Stimulated activated CD8-positive, alpha-beta memory T cell treated with anti-CD3 and anti-CD28 coated beads, Interleukin-4, amount 100 ng/mL, for 4 hours (primary cell): ENCODE measurements around the gene MESD.
A peak's percentile ranks its signal among the peaks of the same experiment; 100 is the strongest.

Experiments used
- DNase-seq, 2 donors: peaks; one replicate each; pipeline ENCODE4 v3.0.0-alpha.2; 2020; ENCODE audit warnings: low read depth in 2 of 2, low spot score in 1 of 2

The MESD gene

DNA sequence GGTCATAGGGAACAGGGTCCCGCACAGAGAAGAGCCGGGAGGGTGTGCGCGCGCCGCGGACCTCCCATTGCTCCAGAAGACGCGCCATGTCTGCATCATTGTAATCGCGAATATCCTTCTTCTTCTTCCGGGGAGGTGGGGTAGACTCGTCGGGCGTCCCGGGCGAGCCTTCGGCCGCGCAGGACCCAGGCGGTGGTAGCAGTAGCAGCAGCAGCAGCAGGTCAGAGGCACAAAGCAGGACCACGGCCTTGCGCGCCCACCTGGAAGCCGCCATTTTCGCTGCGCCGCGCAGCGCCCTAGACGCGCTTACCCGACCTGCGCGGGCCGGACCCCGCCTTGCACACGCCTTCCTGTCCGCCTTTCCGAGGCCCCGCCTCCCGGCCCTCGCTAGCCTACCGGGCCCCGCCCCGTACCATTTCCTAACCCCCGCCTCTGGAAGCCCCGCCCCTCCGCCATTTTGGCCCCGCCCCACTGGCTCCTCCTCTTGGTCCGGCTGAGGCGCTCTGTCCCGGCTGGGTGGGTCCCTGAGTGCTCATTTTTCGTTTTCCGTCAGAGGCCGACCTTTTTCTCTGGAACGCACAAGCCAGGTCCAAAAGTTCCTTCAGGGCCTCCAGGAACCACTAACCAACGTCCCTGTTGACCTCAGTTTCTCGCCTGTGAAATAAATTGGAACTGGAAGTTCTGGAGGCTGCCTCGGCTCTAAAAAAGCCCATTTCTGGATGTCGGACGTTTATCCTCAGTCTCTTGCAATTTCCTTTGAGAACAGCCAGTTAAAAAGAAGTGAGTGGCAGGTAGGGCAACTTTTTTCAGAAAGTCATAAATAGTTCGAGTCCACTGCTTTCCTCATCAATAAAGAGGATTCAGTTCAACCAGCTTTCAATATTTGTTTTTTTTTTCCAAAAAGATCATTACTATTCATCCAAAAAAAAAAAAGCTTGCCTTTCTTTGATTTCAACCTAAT lies at the start of gene MESD:
Gene MESD (minus strand): TSS at position 302 of the 961 bp plus-strand sequence. CDS start 28 bp downstream, at position 274.
- peak; percentile 94 to 97 for DNase-seq

DNA sequence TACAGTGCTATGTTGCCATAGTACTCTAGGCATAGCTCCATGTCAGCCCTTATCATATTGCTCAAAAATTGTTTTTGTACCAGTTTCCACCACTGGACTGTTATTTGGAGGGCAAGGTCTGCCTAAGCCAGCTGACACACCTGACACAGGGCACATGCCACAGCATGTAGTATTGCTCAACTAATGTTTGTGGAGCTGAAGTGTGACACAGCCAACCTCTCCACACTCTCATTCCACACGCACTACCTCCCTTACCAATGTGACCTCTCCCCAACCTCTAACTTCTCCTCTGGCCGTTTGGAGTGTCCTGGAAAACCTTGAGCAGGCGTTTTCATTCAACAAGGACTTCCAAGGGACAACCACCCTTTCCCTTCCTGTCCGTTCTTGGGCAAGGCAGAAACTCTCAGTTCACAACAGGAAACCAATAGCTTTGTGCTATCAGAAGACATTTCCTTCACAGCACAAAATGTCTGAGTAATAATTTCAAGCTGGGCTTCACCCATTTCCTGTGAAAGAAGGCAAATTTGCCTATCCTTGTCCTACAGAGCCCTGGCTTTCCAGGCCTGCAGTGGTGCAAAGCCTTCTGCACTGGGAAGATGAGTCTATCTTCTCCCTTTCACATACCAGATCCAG lies 49.5 kb upstream of the MESD start:
- DNase-seq: no peak

DNA sequence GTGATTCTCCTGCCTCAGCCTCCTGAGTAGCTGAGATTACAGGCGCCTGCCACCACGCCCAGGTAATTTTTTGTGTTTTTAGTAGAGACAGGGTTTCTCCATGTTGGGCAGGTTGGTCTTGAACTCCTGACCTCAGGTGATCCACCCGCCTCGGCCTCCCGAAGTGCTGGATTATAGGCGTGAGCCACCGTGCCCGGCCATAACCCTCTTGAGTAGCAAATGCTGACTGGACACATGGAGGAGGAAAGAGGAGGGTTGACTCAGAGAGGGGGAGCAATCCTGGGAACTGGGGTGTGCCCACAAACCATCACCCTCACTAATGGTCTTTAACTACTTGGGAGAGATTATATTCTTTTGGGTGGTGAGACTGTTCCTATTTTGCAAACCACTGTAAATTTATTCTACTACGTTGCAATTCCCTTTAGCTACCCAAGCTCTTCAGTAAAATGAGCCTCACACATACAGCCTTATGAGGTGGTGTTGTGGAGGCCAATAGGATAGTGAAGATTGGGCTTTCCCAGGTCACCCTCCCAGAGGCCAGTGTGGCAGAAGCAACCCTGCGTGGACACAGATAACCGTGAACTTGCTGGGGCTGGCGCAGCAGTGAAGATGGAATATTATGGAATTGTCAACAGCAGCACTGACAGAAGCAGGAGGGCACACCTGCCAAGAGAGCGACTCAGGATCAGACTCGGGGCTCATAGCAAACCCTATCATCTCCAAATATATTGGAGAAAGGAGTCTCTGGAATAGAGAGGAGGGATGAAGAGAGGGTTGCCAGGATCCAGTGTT lies 48.5 kb upstream of the MESD start:
- DNase-seq: no peak

DNA sequence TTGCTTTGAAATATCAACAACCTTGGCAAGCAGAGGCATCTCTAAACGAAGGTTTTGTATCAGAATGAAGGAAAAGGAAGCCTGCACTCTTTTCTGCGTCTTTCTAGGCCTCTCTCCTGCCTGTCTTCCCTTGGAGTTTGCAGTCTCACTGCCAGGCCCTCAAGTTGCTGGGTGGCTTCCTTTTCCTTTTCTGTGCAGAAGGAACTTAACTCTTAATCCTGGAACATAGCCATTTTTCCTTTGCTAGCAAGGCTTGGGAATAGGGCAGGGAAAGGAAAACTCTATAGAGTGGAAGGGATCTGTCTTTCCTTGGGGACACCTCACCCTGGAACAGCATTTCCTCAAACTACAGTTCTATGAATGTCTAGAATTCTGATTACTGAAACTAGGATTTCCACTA lies 43.9 kb upstream of the MESD start:
- DNase-seq: no peak

- DNase-seq: no peak
Observed at GRCh38 chr15:81032818-81033217, 43.2 kb upstream of the MESD start.

- DNase-seq: no peak
Observed at GRCh38 chr15:81032355-81032754, 42.7 kb upstream of the MESD start.

DNA sequence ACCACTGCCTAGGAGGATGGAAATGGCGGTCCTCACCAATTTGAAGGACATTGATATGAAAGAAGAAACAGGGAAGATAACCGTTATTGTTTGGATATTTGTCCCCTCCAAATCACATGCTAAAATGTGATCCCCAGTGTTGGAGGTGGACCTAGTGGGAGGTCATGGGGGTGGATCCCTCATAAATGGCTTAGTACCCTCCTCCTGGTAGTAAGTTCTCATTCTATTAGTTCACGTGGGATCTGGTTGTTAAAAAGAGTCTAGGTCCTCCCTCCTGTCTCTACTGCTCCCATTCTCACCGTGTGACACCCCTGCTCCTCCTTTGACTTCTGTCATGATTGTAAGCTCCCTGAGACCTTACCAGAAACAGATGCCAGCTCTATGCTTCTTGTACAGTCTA lies 41.6 kb upstream of the MESD start:
- DNase-seq: no peak

DNA sequence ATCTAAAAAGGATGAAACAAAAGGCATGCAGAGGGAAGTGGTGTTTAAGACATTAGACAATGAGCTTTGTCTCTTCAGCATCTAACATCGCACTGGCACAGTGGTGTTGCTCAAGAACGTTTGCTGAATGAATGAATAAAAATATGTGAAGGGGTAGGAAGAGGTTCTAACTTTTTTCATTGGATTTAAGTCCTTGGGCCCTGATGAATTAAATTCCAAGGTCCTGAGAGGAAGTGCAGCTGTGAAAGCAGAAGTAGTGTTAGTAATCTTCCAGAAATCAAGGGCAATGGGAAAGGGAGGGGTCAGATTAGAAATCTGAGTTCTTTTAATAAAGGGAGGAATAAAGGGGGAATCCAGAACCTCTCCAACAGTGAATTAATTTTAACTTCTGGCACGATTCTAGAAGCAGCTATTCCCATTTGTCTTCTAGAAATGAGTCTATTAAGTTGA lies 40.7 kb upstream of the MESD start:
- DNase-seq: no peak

DNA sequence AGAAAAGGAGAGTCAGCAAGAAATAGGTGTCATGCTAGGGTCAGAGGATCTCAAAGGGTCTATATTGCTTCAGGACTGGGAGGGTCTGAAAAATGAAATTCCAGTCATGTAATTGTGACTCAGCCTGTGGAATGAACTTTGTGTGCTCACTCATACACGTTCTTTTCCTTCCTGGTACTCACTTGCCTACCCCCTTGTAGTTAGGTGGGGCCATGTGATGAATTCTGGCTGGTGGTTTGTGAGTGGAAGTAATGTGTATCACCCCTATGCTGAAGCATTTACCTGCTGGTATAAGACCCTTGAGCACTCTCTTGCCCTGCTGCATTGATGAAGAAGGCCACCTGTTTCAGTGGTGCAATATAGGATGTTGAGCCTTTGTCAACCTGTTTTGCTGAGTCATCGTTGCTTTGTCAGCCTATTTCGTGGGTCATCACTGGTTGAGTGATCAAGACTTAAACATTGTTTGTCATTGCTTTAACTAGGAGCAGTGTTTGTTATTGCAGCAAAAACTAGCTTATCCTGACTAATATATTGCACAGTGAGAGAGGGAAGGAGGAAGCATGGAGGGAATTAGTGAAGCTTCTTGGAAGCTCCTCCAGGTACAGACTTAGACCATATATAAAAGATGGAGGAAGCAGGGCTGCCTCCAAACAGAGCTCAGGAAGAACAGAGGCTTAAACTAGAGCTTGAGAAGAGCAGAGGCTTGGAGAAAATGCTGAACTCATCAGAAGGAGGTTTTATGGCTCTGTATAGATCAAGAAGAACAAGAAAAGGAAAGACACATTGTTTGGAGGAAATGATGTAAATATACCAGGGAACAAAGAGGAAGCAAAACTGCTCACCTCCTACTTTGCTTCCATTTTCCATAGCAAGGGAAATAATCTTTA lies 40.0 kb upstream of the MESD start:
- no peak for DNase-seq

DNA sequence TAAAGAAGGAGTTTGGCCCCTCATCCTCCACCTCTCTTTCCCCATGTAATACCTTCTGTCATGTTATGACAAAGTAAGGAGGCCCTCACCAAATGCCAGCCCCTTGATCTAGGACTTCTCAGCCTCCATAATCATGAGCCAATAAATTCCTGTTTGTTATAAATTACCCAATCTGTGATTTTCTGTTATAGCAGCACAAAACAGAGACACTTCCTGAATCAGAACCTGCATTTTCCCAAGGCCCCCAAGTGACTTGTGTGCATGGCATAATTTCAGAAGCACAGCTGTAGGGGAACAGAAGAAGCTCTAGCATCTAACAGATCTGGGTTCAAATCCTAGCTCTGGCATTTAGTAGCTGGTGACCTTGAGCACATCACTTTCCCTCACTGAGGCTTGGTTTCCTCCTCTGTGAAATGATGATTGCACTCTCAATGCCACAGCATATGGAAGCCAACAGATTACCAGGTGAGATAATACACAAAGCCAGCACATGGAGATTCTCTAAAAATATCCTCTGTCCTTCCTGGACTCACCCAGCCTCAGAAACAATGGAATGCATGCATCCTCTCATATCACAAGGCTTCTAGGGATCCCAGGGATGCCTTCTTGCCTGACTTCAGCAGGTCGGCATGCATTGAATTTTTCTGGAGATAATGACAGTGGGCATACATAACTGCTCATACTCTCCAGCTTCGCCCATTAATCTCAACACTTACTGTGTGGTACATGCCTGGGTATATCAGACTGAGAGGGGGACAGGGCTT lies 37.4 kb upstream of the MESD start:
- DNase-seq: no peak

- DNase-seq: no peak
Observed at GRCh38 chr15:81025721-81026370, 36.2 kb upstream of the MESD start.

DNA sequence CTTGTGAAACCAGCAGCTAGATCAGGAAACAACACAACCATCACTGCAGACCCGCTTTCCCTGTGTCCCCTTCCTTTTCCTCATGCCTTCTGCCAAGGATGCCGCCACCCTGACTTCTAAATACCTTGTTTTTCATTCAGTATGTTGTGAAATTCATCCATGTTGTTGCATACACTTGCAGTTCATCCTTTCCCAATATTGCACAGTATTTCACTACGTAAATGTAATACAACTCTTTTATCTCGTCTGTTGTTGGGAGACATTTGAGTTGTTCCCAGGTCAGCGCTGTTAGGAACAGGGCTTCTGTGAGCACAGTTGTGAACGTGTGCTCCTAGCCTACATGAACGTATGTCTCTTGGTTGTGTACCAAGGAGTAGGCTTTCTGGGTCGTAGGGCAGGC lies 35.3 kb upstream of the MESD start:
- no peak for DNase-seq

DNA sequence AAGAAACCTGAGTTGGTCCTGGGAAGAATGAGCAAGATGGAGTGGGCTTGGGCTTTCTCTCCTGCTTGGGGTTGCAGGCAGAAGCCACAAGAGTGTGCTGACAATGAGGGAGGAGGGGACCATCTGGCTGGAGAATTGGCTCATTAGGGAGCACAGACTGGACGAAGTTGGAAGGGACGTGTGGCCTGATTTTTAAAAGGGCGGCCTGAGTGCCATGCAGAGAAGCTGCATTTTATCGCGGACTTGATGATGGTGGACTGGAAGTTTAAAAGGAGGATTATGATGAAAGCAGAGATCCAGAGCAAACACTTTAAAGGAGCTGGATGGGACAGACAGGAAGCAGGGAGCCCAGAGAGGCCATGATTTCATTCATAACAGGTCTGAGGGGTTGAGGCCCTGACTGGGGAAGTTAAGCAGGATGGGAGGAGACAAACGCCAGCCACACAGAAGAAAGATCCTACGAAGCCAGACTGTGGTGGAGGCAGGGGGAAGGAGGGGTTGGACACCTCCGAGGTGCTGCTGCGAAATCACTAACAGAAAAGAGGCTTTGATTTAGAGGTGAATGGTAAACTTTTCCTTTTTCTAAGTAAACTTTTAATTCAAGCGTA lies 34.8 kb upstream of the MESD start:
- no peak for DNase-seq

GRCh38 chr15:81023483-81024264 lies 34.1 kb upstream of the MESD start:
- DNase-seq: no peak

- DNase-seq: no peak
Observed at GRCh38 chr15:81021321-81021720, 31.7 kb upstream of the MESD start.

- DNase-seq: no peak
Observed at GRCh38 chr15:81018197-81018596, 28.6 kb upstream of the MESD start.

DNA sequence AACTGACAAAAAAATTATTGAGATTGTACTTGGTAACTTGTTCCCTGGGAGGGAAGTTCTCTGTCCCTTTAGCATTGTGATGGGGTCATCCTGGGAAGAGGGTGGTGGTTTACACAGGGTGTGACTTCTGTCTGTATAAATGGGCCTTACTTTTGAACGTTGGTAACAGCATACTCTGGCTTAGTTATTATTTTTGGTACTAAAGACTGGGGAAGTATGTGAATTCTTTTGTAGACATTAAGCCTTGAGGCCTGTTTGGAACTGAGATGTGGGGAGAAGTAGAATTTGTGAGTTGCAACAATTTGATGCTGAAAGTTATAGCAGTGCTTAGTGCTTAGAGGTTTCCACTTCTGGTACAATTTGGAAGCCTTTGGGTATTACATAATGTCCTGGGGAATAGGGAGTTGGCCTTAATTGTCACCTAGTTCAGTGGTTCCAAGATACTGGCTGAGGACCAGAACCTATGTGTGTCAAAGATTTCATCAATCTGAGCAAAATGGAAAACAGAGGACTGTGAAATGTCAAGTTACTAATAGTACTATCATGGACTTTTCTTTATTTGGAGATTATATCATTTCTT lies 27.0 kb upstream of the MESD start:
- DNase-seq: no peak
